NCI-H446 (cell line): ENCODE results near the gene DGKQ.

ENCODE experiments used
- DNase-seq, 2 experiments: peaks; one replicate each; lab custom pipeline; 2025; lab: John Stamatoyannopoulos, UW

Gene DGKQ

GRCh38 chr4:960636-961350 lies 12.6 kb downstream of the DGKQ start:
- DNase-seq, result no peak

- DNase-seq, result no peak
Observed at GRCh38 chr4:960140-960635, 13.2 kb downstream of the DGKQ start.

GRCh38 chr4:959338-960139 lies 13.8 kb downstream of the DGKQ start:
- no peak for DNase-seq

GRCh38 chr4:958696-959337 lies 14.6 kb downstream of the DGKQ start:
- DNase-seq, result no peak

- DNase-seq, result no peak
Observed at GRCh38 chr4:958314-958665, 15.1 kb downstream of the DGKQ start.

GRCh38 chr4:957581-958313 lies 15.6 kb downstream of the DGKQ start:
- no peak for DNase-seq

GRCh38 chr4:957231-957580 lies 16.2 kb downstream of the DGKQ start:
- DNase-seq, result no peak

GRCh38 chr4:956531-957230 lies 16.7 kb downstream of the DGKQ start:
- no peak for DNase-seq

GRCh38 chr4:955931-956381 lies 17.4 kb downstream of the DGKQ start:
- no peak for DNase-seq

- DNase-seq, result no peak
Observed at GRCh38 chr4:955161-955921, 18.0 kb downstream of the DGKQ start.

- no peak for DNase-seq
Observed at GRCh38 chr4:954211-955020, 19.0 kb downstream of the DGKQ start.

GRCh38 chr4:953574-953915 lies 19.8 kb downstream of the DGKQ start:
- no peak for DNase-seq

GRCh38 chr4:952881-953573 lies 20.3 kb downstream of the DGKQ start:
- no peak for DNase-seq

- DNase-seq, result no peak
Observed at GRCh38 chr4:951594-952468, 21.5 kb downstream of the DGKQ start.

GRCh38 chr4:951186-951585 lies 22.2 kb downstream of the DGKQ start:
- no peak for DNase-seq

GRCh38 chr4:950136-951020 lies 23.0 kb downstream of the DGKQ start:
- no peak for DNase-seq

- no peak for DNase-seq
Observed at GRCh38 chr4:949656-950055, 23.7 kb downstream of the DGKQ start.

GRCh38 chr4:948936-949300 lies 24.5 kb downstream of the DGKQ start:
- DNase-seq, result no peak
